Stomach (tissue), 9 donors: ENCODE results near the gene PLPP4. TPM values are rescaled to one million over a fixed set of nuclear protein-coding genes. Genes with fewer than 3 reads are reported as not detected.

Source experiments
- DNase-seq, 2 donors: peaks; one replicate each; pipeline versions ENCODE4 v3.0.0 to v3.0.0-alpha.2; 2013 to 2019
- H3K27ac ChIP-seq, 5 donors: fragments of 200-600 bp in 4 of 5; sonication (generic) in 4 of 5; one replicate each; pipeline ENCODE4 v1.5.1; 2013 to 2019; ENCODE audit warnings: mild to moderate bottlenecking in 1 of 5, moderate library complexity in 1 of 5
- H3K27me3 ChIP-seq, 3 donors: fragments of 200-600 bp; sonication (generic); one replicate each; pipeline ENCODE4 v1.5.1; 2017 to 2019; ENCODE audit warnings: mixed run types in 1 of 3
- H3K36me3 ChIP-seq, 4 donors: fragments of 200-600 bp; sonication (generic); 1 replicate in 3 of 4; 2 replicates in 1 of 4; pipeline ENCODE4 v1.5.1; 2016 to 2019
- H3K4me1 ChIP-seq, 4 donors: fragments of 200-600 bp; sonication (generic); one replicate each; pipeline ENCODE4 v1.5.1; 2016 to 2019
- H3K4me3 ChIP-seq, 4 donors: fragments of 200-600 bp; sonication (generic) in 3 of 4; one replicate each; pipeline ENCODE4 v1.5.1; 2016 to 2019; ENCODE audit warnings: mild to moderate bottlenecking in 1 of 4
- H3K9me3 ChIP-seq, 4 donors: fragments of 200-600 bp; sonication (generic); one replicate each; pipeline ENCODE4 v1.5.1; 2016 to 2019
- EP300 ChIP-seq: sonication (generic); formaldehyde crosslinking; IDR thresholded peaks from one replicate; pipeline ENCODE4 v1.6.1; 2017; ENCODE audit warnings: antibody characterized with exemption
- POLR2A ChIP-seq, 4 donors: fragments of 450-650 bp; IDR thresholded peaks; one replicate each; pipeline ENCODE4 v1.6.1; 2016; ENCODE audit warnings: antibody characterized with exemption in 4 of 4, control low read depth in 2 of 4, mild to moderate bottlenecking in 1 of 4, moderate library complexity in 1 of 4
- POLR2AphosphoS5 ChIP-seq, 3 donors: sonication (generic); formaldehyde crosslinking; IDR thresholded peaks; one replicate each; pipeline ENCODE4 v1.6.1; 2016; ENCODE audit warnings: antibody characterized with exemption in 3 of 3
- WGBS, 5 donors: extraction: QIAGEN DNeasy Blood & Tissue Kit in 3 of 5; methylation state at CpG; one replicate each; pipeline versions ENCODE4 v1.1.5 to v1.1.7; 2013 to 2018; 5-methylcytosine and 5-hydroxymethylcytosine counted together
- intact Hi-C: fragments of 100-400 bp; cut with DNase I; formaldehyde crosslinking; loops from one replicate; pipeline ENCODE4 v1.15.1; 2023; ENCODE audit warnings: low total_unique reads
- polyA plus RNA-seq, 3 donors: library from polyadenylated mRNA; stranded (reverse); fragments of 200-250 nt; gene quantifications; one replicate each; pipeline ENCODE4 v1.2.3, GENCODE V29; 2013
- total RNA-seq, 5 donors: library from RNA; depleted of rRNA; stranded (reverse); fragments of >200 nt; gene quantifications; one replicate each; pipeline versions ENCODE4 v1.1.0 to v1.2.3, GENCODE V29; 2014 to 2016
- TF ChIP-seq, protein P1 (sequence below), 7 experiments: fragments of 450-650 bp in 4 of 7; fragments of 200-600 bp in 3 of 7; sonication (generic) in 3 of 7; IDR thresholded peaks; one replicate each; pipeline ENCODE4 v1.5.1; 2016 to 2019; ENCODE audit warnings: antibody characterized with exemption in 7 of 7, control low read depth in 2 of 7, mild to moderate bottlenecking in 1 of 7
- donor health status: healthy with polysubstance abuse.
- donor health status: Bipolar disorder and iron deficiency.
- donor health status: healthy.

The PLPP4 gene
- total and polyA plus RNA-seq, 8 donors, result not detected

DNA sequence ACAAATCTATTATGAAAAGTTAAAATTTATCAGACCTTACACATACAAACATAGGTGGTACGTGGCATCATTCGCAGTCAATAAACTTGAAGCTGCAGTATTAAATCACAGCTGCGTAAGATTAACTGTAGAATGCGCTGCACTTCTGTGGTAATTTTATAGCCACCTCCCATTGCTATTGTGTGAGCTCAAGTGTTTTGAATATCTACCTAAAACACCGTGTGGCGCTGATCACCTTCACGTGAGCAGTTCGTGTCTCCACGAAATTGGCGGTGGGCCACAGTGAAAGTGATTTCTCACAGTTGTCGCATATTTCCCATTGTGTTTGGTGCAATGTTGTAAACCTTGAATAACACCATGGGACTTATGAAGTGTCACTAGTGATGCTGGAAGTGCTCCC is 102.8 kb downstream of the PLPP4 start:
- TF ChIP-seq, protein P1, sequence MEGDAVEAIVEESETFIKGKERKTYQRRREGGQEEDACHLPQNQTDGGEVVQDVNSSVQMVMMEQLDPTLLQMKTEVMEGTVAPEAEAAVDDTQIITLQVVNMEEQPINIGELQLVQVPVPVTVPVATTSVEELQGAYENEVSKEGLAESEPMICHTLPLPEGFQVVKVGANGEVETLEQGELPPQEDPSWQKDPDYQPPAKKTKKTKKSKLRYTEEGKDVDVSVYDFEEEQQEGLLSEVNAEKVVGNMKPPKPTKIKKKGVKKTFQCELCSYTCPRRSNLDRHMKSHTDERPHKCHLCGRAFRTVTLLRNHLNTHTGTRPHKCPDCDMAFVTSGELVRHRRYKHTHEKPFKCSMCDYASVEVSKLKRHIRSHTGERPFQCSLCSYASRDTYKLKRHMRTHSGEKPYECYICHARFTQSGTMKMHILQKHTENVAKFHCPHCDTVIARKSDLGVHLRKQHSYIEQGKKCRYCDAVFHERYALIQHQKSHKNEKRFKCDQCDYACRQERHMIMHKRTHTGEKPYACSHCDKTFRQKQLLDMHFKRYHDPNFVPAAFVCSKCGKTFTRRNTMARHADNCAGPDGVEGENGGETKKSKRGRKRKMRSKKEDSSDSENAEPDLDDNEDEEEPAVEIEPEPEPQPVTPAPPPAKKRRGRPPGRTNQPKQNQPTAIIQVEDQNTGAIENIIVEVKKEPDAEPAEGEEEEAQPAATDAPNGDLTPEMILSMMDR (IDR thresholded peaks at IDR 0.05), result no peak
- TF ChIP-seq POLR2AphosphoS5 (IDR thresholded peaks at IDR 0.05), result no peak
- TF ChIP-seq POLR2A (IDR thresholded peaks at IDR 0.05), result no peak
- no peak for TF ChIP-seq EP300
- Histone ChIP-seq H3K4me3 (no peak overlapping the region), H3K36me3 (no peaks in the 10 kb centered on the region), H3K4me1 (peaks cover 0 to 11% (median 8%) of the 10 kb centered on the region in 4 donors), H3K27ac (no peak overlapping the region), H3K27me3 (no peaks in the 10 kb centered on the region), H3K9me3 (peaks cover 0 to 2% (median 0%) of the 10 kb centered on the region in 4 donors)
- intact Hi-C loops, result no loop called here
- no peak for DNase-seq
- 88 to 94% (median 91%) methylated on average over 11 of the region's 11 CpGs for whole genome bisulfite sequencing, 5 donors

GRCh38 chr10:120562956-120563355 is 105.9 kb downstream of the PLPP4 start:
- TF ChIP-seq EP300 (no peak), POLR2A (IDR thresholded peaks at IDR 0.05) (no peak), POLR2AphosphoS5 (IDR thresholded peaks at IDR 0.05) (no peak)
- TF ChIP-seq, protein P1 (IDR thresholded peaks at IDR 0.05), result no peak
- H3K36me3 ChIP-seq, result no peaks in the 10 kb centered on the region
- H3K9me3 ChIP-seq, result no peaks in the 10 kb centered on the region
- no peaks in the 10 kb centered on the region for H3K4me1 ChIP-seq
- no peak for DNase-seq
- WGBS, 5 donors, result 93 to 97% (median 96%) methylated on average over 9 of the region's 9 CpGs
- H3K27me3 ChIP-seq, result no peaks in the 10 kb centered on the region
- no peak overlapping the region for H3K4me3 ChIP-seq
- H3K27ac ChIP-seq, result no peak overlapping the region
- intact Hi-C loops, result no loop called here

DNA sequence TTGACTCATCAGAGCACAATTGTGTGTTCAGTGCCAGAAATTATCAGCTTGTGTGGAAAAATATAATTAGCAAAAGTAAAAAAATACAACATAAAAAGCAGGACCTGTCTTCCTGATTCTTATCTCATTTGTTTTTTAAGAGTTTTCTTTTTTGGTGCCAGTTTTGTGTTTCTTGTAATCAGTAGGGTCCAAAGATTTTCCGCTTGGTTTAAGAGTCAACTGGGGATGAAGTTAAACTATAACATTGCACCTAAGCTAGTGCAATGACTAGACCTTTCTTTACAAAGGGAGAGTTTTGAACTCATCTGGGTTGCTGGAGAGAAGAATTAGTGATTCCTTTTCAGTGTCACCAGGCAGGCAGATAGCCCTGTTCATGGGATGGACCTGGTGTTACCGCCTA is 113.4 kb downstream of the PLPP4 start:
- no peak overlapping the region for H3K27ac ChIP-seq
- 87 to 90% (median 88%) methylated on average over 2 of the region's 2 CpGs for WGBS, 5 donors
- TF ChIP-seq POLR2A (IDR thresholded peaks at IDR 0.05) (no peak), EP300 (no peak), POLR2AphosphoS5 (IDR thresholded peaks at IDR 0.05) (no peak)
- TF ChIP-seq, protein P1 (IDR thresholded peaks at IDR 0.05), result no peak
- no peak overlapping the region for H3K4me3 ChIP-seq
- no peaks in the 10 kb centered on the region for H3K9me3 ChIP-seq
- no peaks in the 10 kb centered on the region for H3K27me3 ChIP-seq
- no peaks in the 10 kb centered on the region for H3K4me1 ChIP-seq
- DNase-seq, result no peak
- H3K36me3 ChIP-seq, result no peaks in the 10 kb centered on the region
- intact Hi-C loops, result no loop called here

- Histone ChIP-seq H3K4me3 (no peak overlapping the region), H3K9me3 (no peaks in the 10 kb centered on the region), H3K36me3 (no peaks in the 10 kb centered on the region), H3K4me1 (no peaks in the 10 kb centered on the region), H3K27me3 (no peaks in the 10 kb centered on the region), H3K27ac (no peak overlapping the region)
- DNase-seq, result no peak
- intact Hi-C loops, result no loop called here
- TF ChIP-seq, protein P1 (IDR thresholded peaks at IDR 0.05), result no peak
- TF ChIP-seq POLR2A (IDR thresholded peaks at IDR 0.05), result no peak
- no peak for TF ChIP-seq EP300
- TF ChIP-seq POLR2AphosphoS5 (IDR thresholded peaks at IDR 0.05), result no peak
Measured at GRCh38 chr10:120571266-120571665, 114.2 kb downstream of the PLPP4 start.
